ENCODE measurements around the gene ATG16L2. TPM values are rescaled to one million over a fixed set of nuclear protein-coding genes. Genes with fewer than 3 reads are reported as not detected.

Gene ATG16L2
- total RNA-seq, 1 experiment from 2014 or later: 17.3 TPM

DNA sequence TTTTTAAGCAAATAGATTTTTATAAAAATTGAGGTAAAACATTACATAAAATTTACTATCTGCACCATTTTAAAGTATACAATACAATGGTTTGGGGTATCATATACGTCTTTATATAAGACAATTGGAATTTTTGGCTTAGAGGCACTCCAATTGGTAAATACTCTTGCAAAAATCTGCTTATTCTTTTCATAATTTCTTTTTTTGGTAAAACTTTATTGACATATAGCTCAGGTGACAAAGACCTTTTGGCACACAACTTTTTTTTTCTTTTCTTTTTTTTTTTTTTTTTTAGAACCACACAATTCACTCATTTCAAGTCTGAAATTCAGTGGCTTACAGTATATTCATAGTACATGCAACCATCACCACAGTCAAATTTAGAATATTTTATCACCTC lies 57.8 kb downstream of the ATG16L2 start:
- no peaks in the 10 kb centered on the region for H3K79me2 ChIP-seq (ENCODE audit: insufficient read depth, low read length)
- H2AFZ ChIP-seq (ENCODE audit: low read length): no peak overlapping the region
- H4K8ac ChIP-seq (replicated peaks; ENCODE audit: insufficient read length, low read depth, low read length): no peak overlapping the region
- H3T11ph ChIP-seq (ENCODE audit: low read length): no peak overlapping the region
- no CpG with 5 or more reads among the region's 1 CpG for WGBS (ENCODE audit: extremely low coverage, insufficient read length, low lambda C conversion rate)
- H3K4me2 ChIP-seq (ENCODE audit: insufficient read depth, insufficient read length, low read length): no peak overlapping the region
- Mint-ChIP-seq H3K27me3 (ENCODE audit: low read depth) (no peaks in the 10 kb centered on the region), H3K9me3 (no peaks in the 10 kb centered on the region), H3K4me1 (peaks cover 5 to 6% of the 10 kb centered on the region in 2 experiments; a peak in 3 of 4 replicates), H3K27ac (no peak overlapping the region), H3K4me3 (no peak overlapping the region), H3K36me3 (ENCODE audit: insufficient read depth in 1 of 3, low read depth in 3 of 3) (peaks cover 0 to 4% (median 0%) of the 10 kb centered on the region in 3 experiments; a peak in 3 of 7 replicates)
- H3K9ac ChIP-seq (ENCODE audit: extremely low read depth, insufficient read length, low read length): no peak overlapping the region
- no peak overlapping the region for H4K91ac ChIP-seq (ENCODE audit: insufficient read length, low read depth, low read length)
- no peak for DNase-seq
- no peak overlapping the region for H3K18ac ChIP-seq (ENCODE audit: insufficient read length, low read depth, low read length)
- no peak overlapping the region for H2BK15ac ChIP-seq (ENCODE audit: low read depth, low read length)
- H3K23ac ChIP-seq (ENCODE audit: insufficient read length, low read depth, low read length): no peak overlapping the region
- H3K27me3 ChIP-seq (ENCODE audit: insufficient read depth, low read length): no peaks in the 10 kb centered on the region
- H2BK5ac ChIP-seq (ENCODE audit: insufficient read length, low read length): no peak overlapping the region
- H3K23me2 ChIP-seq (ENCODE audit: insufficient read length, low read depth, low read length, poor library complexity, severe bottlenecking): no peaks in the 10 kb centered on the region
- no peaks in the 10 kb centered on the region for H4K20me1 ChIP-seq (ENCODE audit: control insufficient read depth, insufficient read depth, insufficient read length)
- H2BK20ac ChIP-seq (ENCODE audit: low read depth, low read length, poor library complexity, severe bottlenecking): no peak overlapping the region
- no peak overlapping the region for H2BK120ac ChIP-seq (ENCODE audit: low read depth, low read length, poor library complexity, severe bottlenecking)
- no peaks in the 10 kb centered on the region for H3K9me3 ChIP-seq (ENCODE audit: control insufficient read depth, low read depth, low read length)
- no peak overlapping the region for H3K4ac ChIP-seq (ENCODE audit: low read depth, low read length)
- no peaks in the 10 kb centered on the region for H3K4me1 ChIP-seq (ENCODE audit: insufficient read depth, low read length)
- no peak overlapping the region for H3K14ac ChIP-seq (ENCODE audit: insufficient read depth, low read length)
- no peak overlapping the region for H2AK5ac ChIP-seq (ENCODE audit: insufficient read length, low read length)
- H3K56ac ChIP-seq (ENCODE audit: insufficient read length, low read depth, low read length): no peak overlapping the region
- TF ChIP-seq, protein P1, sequence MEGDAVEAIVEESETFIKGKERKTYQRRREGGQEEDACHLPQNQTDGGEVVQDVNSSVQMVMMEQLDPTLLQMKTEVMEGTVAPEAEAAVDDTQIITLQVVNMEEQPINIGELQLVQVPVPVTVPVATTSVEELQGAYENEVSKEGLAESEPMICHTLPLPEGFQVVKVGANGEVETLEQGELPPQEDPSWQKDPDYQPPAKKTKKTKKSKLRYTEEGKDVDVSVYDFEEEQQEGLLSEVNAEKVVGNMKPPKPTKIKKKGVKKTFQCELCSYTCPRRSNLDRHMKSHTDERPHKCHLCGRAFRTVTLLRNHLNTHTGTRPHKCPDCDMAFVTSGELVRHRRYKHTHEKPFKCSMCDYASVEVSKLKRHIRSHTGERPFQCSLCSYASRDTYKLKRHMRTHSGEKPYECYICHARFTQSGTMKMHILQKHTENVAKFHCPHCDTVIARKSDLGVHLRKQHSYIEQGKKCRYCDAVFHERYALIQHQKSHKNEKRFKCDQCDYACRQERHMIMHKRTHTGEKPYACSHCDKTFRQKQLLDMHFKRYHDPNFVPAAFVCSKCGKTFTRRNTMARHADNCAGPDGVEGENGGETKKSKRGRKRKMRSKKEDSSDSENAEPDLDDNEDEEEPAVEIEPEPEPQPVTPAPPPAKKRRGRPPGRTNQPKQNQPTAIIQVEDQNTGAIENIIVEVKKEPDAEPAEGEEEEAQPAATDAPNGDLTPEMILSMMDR (conservative IDR thresholded peaks at IDR 0.05): no peak
- no peak overlapping the region for H3K27ac ChIP-seq (ENCODE audit: insufficient read length, low read depth, low read length)
- H4K5ac ChIP-seq (ENCODE audit: insufficient read length, low read depth, low read length): no peak overlapping the region
- no peak overlapping the region for H2BK12ac ChIP-seq (ENCODE audit: insufficient read length, low read depth, low read length)
- no peaks in the 10 kb centered on the region for H3K79me1 ChIP-seq (ENCODE audit: insufficient read depth, low read depth, low read length, poor library complexity, severe bottlenecking)
